Gastroesophageal sphincter (tissue), 4 donors: Measurements from ENCODE around the gene MBD2. TPM values are rescaled to one million over a fixed set of nuclear protein-coding genes. Genes with fewer than 3 reads are reported as not detected.

ENCODE experiments used
- ATAC-seq: fragments of 150-250 bp; one replicate; pipeline ENCODE4 v1.9.1; 2016; ENCODE audit warnings: mild to moderate bottlenecking, moderate library complexity
- H3K27ac ChIP-seq, 4 donors: fragments of 200-600 bp; sonication (generic) in 3 of 4; 1 replicate in 3 of 4; 2 replicates in 1 of 4; pipeline ENCODE4 v1.5.1; 2016 to 2019
- H3K27me3 ChIP-seq: fragments of 200-600 bp; sonication (generic); one replicate; pipeline ENCODE4 v1.5.1; 2019
- H3K36me3 ChIP-seq, 2 donors: fragments of 200-600 bp; sonication (generic); one replicate each; pipeline ENCODE4 v1.5.1; 2019; ENCODE audit warnings: control low read depth in 1 of 2
- H3K4me1 ChIP-seq, 3 donors: fragments of 200-600 bp; sonication (generic); 1 replicate in 2 of 3; 2 replicates in 1 of 3; pipeline ENCODE4 v1.5.1; 2016 to 2019; ENCODE audit warnings: control low read depth in 2 of 3
- H3K4me3 ChIP-seq, 2 donors: fragments of 200-600 bp; sonication (generic); one replicate each; pipeline ENCODE4 v1.5.1; 2019; ENCODE audit warnings: mild to moderate bottlenecking in 1 of 2, moderate library complexity in 1 of 2
- H3K9me3 ChIP-seq, 3 donors: fragments of 200-600 bp; sonication (generic); one replicate each; pipeline ENCODE4 v1.5.1; 2017 to 2019; ENCODE audit warnings: control low read depth in 2 of 3
- EP300 ChIP-seq: sonication (generic); formaldehyde crosslinking; IDR thresholded peaks from one replicate; pipeline ENCODE4 v1.6.1; 2017; ENCODE audit warnings: antibody characterized with exemption, mild to moderate bottlenecking
- POLR2A ChIP-seq, 2 donors: fragments of 450-650 bp; IDR thresholded peaks; one replicate each; pipeline ENCODE4 v1.6.1; 2017; ENCODE audit warnings: antibody characterized with exemption in 2 of 2, mild to moderate bottlenecking in 2 of 2, moderate library complexity in 1 of 2
- POLR2AphosphoS5 ChIP-seq: sonication (generic); formaldehyde crosslinking; IDR thresholded peaks from one replicate; pipeline ENCODE4 v1.6.1; 2017; ENCODE audit warnings: antibody characterized with exemption
- WGBS, 2 donors: methylation state at CpG; one replicate each; pipeline ENCODE4 v1.1.5; 2018; ENCODE audit warnings: low coverage in 1 of 2; 5-methylcytosine and 5-hydroxymethylcytosine counted together
- total RNA-seq, 4 donors: library from RNA; depleted of rRNA; stranded (reverse); fragments of >200 nt; gene quantifications; one replicate each; pipeline ENCODE4 v1.1.0, GENCODE V29; 2016
- TF ChIP-seq, protein P1 (sequence below), 4 experiments: fragments of 200-600 bp in 2 of 4; fragments of 450-650 bp in 2 of 4; sonication (generic) in 1 of 4; IDR thresholded peaks; one replicate each; pipeline ENCODE4 v1.5.1; 2017 to 2019; ENCODE audit warnings: antibody characterized with exemption in 4 of 4, mild to moderate bottlenecking in 2 of 4, moderate library complexity in 2 of 4

Gene MBD2, protein sequence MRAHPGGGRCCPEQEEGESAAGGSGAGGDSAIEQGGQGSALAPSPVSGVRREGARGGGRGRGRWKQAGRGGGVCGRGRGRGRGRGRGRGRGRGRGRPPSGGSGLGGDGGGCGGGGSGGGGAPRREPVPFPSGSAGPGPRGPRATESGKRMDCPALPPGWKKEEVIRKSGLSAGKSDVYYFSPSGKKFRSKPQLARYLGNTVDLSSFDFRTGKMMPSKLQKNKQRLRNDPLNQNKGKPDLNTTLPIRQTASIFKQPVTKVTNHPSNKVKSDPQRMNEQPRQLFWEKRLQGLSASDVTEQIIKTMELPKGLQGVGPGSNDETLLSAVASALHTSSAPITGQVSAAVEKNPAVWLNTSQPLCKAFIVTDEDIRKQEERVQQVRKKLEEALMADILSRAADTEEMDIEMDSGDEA
- total RNA-seq, result 10 to 100 TPM; 29.5 to 48.5 (median 36.1) TPM

DNA sequence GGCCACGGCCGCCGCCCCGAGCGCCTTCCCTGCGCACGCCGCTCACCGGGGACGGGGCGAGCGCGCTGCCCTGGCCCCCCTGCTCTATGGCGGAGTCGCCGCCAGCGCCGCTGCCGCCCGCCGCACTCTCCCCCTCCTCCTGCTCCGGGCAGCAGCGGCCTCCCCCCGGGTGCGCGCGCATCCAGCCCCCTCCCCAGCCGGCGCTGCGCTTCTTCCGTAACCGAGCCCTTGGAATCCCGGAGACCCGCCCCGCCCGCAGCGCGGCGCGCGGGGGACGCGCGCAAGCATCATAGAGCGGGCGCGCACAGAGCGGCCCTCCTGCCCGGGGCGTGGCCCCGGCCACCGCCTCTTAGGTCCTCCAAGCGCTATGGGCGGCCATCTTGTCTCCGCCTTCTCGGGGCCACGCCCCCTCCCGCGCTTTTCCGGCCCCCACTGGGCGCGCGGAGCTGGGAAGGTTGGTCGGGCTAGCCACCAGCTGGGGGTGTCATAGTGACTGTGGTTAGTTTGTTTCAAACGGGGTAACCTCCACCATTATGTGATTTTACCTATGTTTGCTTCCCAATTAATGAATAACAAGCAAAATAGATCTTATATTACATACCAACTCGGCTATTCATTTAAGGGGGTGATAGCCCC is at the start of gene MBD2:
Gene MBD2, minus strand, starts transcription at position 291 of the 636 bp plus-strand sequence. Its CDS starts 110 bp downstream, at position 181.
- 9 to 10% methylated on average over 1 to 2 of the region's 66 CpGs for WGBS, 2 donors
- H3K27me3 ChIP-seq, result no peaks in the 10 kb centered on the region
- peaks cover 0 to 44% (median 17%) of the 10 kb centered on the region in 3 donors for H3K4me1 ChIP-seq
- no peaks in the 10 kb centered on the region for H3K36me3 ChIP-seq
- TF ChIP-seq POLR2AphosphoS5 (peak; percentile 33), POLR2A (IDR thresholded peaks at IDR 0.05) (peak; percentile 55 to 67), EP300 (no peak)
- TF ChIP-seq, protein P1, sequence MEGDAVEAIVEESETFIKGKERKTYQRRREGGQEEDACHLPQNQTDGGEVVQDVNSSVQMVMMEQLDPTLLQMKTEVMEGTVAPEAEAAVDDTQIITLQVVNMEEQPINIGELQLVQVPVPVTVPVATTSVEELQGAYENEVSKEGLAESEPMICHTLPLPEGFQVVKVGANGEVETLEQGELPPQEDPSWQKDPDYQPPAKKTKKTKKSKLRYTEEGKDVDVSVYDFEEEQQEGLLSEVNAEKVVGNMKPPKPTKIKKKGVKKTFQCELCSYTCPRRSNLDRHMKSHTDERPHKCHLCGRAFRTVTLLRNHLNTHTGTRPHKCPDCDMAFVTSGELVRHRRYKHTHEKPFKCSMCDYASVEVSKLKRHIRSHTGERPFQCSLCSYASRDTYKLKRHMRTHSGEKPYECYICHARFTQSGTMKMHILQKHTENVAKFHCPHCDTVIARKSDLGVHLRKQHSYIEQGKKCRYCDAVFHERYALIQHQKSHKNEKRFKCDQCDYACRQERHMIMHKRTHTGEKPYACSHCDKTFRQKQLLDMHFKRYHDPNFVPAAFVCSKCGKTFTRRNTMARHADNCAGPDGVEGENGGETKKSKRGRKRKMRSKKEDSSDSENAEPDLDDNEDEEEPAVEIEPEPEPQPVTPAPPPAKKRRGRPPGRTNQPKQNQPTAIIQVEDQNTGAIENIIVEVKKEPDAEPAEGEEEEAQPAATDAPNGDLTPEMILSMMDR (IDR thresholded peaks at IDR 0.05), result peak in 2 of 4 experiments; percentile 7 to 50
- no peaks in the 10 kb centered on the region for H3K9me3 ChIP-seq
- H3K27ac ChIP-seq, result peak within 1 kb of the TSS; percentile 6 to 89 (median 82)
- ATAC-seq, result peak; percentile 98
- peak within 1 kb of the TSS; percentile 76 to 85 for H3K4me3 ChIP-seq

DNA sequence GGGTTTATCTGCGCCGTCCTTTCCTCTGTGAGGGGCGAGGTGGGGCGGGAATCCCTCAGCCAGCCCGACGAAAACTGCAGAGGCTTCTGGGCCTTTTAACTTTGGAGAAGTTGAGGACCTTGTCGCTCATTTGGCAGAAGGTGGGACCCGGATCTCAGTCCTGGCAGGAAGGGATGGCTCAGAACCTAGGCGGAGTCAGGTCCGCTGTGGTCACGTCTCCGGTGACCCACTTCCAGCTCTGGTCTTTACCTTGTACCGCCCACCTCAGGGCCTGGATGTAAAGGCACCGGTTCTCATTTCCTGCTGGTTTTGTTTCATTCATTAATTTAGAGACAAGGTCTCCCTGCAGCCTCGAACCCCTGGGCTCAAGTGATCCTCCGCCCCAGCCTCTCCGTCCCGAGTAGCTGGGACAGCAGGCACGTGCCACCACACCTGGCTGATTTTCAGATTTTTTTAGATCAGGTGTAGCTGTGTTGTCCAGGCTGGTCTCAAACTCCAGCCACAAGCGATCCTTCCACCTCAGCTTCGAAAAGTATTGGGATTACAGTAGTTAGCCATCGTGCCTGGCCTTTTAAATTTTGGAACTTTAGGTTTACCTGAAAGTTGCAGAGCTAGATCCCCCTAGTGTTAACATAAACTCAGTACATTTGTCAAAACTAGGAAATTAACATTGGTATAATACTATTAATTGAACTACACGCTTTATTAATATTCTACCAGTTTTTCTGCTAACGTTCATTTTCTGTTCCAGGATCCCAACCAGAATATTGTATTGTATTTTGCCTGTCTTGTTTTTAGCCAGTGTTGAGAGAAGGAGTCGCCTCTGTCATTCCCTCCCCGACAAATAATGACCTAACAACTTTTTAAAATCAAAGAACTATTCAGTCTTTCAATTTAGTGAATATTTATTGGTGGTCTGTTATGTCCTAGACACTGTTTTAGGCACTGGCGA is 45.7 kb upstream of the MBD2 start:
- peaks cover 0 to 31% (median 2%) of the 10 kb centered on the region in 3 donors for H3K4me1 ChIP-seq
- H3K36me3 ChIP-seq, result peaks cover 0 to 8% of the 10 kb centered on the region in 2 donors
- peak; percentile 44 for ATAC-seq
- 14 to 19% methylated on average over 14 of the region's 27 CpGs for WGBS, 2 donors
- no peaks in the 10 kb centered on the region for H3K9me3 ChIP-seq
- peak overlapping the region; percentile 70 to 75 for H3K4me3 ChIP-seq
- H3K27me3 ChIP-seq, result no peaks in the 10 kb centered on the region
- TF ChIP-seq POLR2A (IDR thresholded peaks at IDR 0.05), result no peak
- TF ChIP-seq, protein P1 (IDR thresholded peaks at IDR 0.05), result peak; percentile 19 to 47 (median 34)
- H3K27ac ChIP-seq, result peak overlapping the region; percentile 75 to 93 (median 92)

DNA sequence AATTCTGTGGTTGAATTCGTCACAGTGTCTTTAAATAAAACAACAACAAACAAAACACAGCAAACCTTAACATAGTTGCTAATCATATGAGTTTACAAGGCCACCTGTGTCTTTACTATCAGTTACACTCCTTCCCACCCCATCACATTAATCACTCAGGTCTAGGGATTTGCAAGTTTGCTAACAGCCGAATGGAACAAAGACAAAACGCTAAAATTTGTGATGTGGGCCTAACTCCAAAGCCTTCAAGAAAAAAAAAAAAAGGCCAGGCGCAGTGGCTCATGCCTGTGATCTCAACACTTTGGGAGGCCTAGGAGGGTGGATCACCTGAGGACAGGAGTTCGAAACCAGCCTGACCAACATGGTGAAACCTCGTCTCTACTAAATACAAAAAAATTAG is 44.3 kb upstream of the MBD2 start:
- TF ChIP-seq, protein P1 (IDR thresholded peaks at IDR 0.05), result no peak
- TF ChIP-seq POLR2A (IDR thresholded peaks at IDR 0.05) (no peak), POLR2AphosphoS5 (no peak)
- peak overlapping the region; percentile 75 to 93 (median 92) for H3K27ac ChIP-seq
- peaks cover 0 to 31% (median 2%) of the 10 kb centered on the region in 3 donors for H3K4me1 ChIP-seq
- 45 to 100% methylated on average over 1 to 6 of the region's 6 CpGs for WGBS, 2 donors
- no peaks in the 10 kb centered on the region for H3K27me3 ChIP-seq
- H3K4me3 ChIP-seq, result peak overlapping the region; percentile 70 to 75
- ATAC-seq, result no peak
- no peaks in the 10 kb centered on the region for H3K36me3 ChIP-seq
- no peaks in the 10 kb centered on the region for H3K9me3 ChIP-seq

DNA sequence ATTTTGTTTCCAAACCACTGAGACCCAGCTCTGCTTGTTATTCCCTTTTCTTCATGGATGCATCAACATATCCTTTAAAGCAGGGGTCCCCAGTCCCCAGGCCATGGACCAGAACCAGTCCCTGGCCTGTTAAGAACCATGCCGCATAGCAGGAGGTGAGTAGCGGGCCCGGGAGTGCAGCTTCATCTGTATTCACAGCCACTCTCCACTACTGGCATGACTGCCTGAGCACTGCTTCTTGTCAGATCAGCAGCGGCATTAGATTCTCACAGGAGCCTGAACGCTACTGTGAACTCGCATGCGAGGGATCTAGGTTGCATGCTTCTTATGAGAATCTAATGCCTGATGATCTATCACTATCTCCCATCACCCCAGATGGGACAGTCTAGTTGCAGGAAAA is 43.2 kb upstream of the MBD2 start:
- WGBS, 2 donors, result 92% methylated on average over 2 of the region's 7 CpGs; no CpG with 5 or more reads in 1 of the 2 donors
- Histone ChIP-seq H3K4me3 (no peak overlapping the region), H3K27ac (no peak overlapping the region), H3K4me1 (peaks cover 0 to 30% (median 2%) of the 10 kb centered on the region in 3 donors), H3K9me3 (no peaks in the 10 kb centered on the region), H3K27me3 (no peaks in the 10 kb centered on the region), H3K36me3 (no peaks in the 10 kb centered on the region)
- no peak for ATAC-seq
- no peak for TF ChIP-seq POLR2AphosphoS5
- TF ChIP-seq POLR2A (IDR thresholded peaks at IDR 0.05), result no peak
- TF ChIP-seq EP300, result no peak
- TF ChIP-seq, protein P1 (IDR thresholded peaks at IDR 0.05), result no peak
